Measurements from ENCODE around the gene OMA1. TPM values are rescaled to one million over a fixed set of nuclear protein-coding genes. Genes with fewer than 3 reads are reported as not detected.

Gene OMA1
- total RNA-seq, 4 donors from 2014 or later, result 18.3 to 25.6 (median 19.4) TPM

GRCh38 chr1:58466630-58467241 lies 79.8 kb downstream of the OMA1 start:
- TF ChIP-seq CTCF (IDR thresholded peaks at IDR 0.05; ENCODE audit: low read depth), result no peak

- TF ChIP-seq CTCF (IDR thresholded peaks at IDR 0.05; ENCODE audit: low read depth), result no peak
Observed at GRCh38 chr1:58465825-58466629, 80.5 kb downstream of the OMA1 start.

GRCh38 chr1:58465176-58465575 lies 81.3 kb downstream of the OMA1 start:
- no peak for TF ChIP-seq CTCF (IDR thresholded peaks at IDR 0.05; ENCODE audit: low read depth)

GRCh38 chr1:58460469-58460868 lies 86.1 kb downstream of the OMA1 start:
- no peak for TF ChIP-seq CTCF (IDR thresholded peaks at IDR 0.05; ENCODE audit: low read depth)

GRCh38 chr1:58459911-58460310 lies 86.6 kb downstream of the OMA1 start:
- no peak for TF ChIP-seq CTCF (IDR thresholded peaks at IDR 0.05; ENCODE audit: low read depth)

GRCh38 chr1:58457023-58457635 lies 89.4 kb downstream of the OMA1 start:
- no peak for TF ChIP-seq CTCF (IDR thresholded peaks at IDR 0.05; ENCODE audit: low read depth)

GRCh38 chr1:58456470-58456869 lies 90.1 kb downstream of the OMA1 start:
- no peak for TF ChIP-seq CTCF (IDR thresholded peaks at IDR 0.05; ENCODE audit: low read depth)

Measured in subcutaneous adipose tissue (tissue), 4 donors.